Spleen (tissue), 11 donors: ENCODE data around the gene PTGDR2. TPM values are rescaled to one million over a fixed set of nuclear protein-coding genes. Genes with fewer than 3 reads are reported as not detected.

Source experiments
- DNase-seq: peaks from one replicate; pipeline ENCODE4 v3.0.0-alpha.2; 2020
- H3K27ac ChIP-seq, 8 donors: fragments of 200-600 bp; sonication (generic) in 7 of 8; 1 replicate in 4 of 8; 2 replicates in 4 of 8; pipeline versions ENCODE4 v1.5.0 to v1.8.0; 2016 to 2021; ENCODE audit warnings: inconsistent platforms in 4 of 8, mild to moderate bottlenecking in 4 of 8, moderate library complexity in 1 of 8
- H3K27me3 ChIP-seq, 7 donors: fragments of 200-600 bp; sonication (generic) in 6 of 7; replicated peaks in 1 of 7; 1 replicate in 4 of 7; 2 replicates in 3 of 7; pipeline versions ENCODE4 v1.5.0 to v1.8.0; 2016 to 2021; ENCODE audit warnings: inconsistent platforms in 3 of 7, mild to moderate bottlenecking in 1 of 7
- H3K36me3 ChIP-seq, 6 donors: fragments of 200-600 bp; sonication (generic) in 5 of 6; 1 replicate in 4 of 6; 2 replicates in 2 of 6; pipeline versions ENCODE4 v1.5.0 to v1.8.0; 2016 to 2021; ENCODE audit warnings: inconsistent platforms in 2 of 6
- H3K4me1 ChIP-seq, 6 donors: fragments of 200-600 bp; sonication (generic) in 5 of 6; 1 replicate in 3 of 6; 2 replicates in 3 of 6; pipeline versions ENCODE4 v1.5.0 to v1.8.0; 2016 to 2021; ENCODE audit warnings: inconsistent platforms in 3 of 6
- H3K4me3 ChIP-seq, 8 donors: fragments of 200-600 bp; sonication (generic) in 7 of 8; 1 replicate in 4 of 8; 2 replicates in 4 of 8; pipeline versions ENCODE4 v1.5.0 to v1.8.0; 2016 to 2021; ENCODE audit warnings: inconsistent platforms in 4 of 8, mild to moderate bottlenecking in 4 of 8, moderate library complexity in 2 of 8
- H3K9me3 ChIP-seq, 8 donors: fragments of 200-600 bp; sonication (generic) in 7 of 8; 1 replicate in 4 of 8; 2 replicates in 4 of 8; pipeline versions ENCODE4 v1.5.0 to v1.8.0; 2016 to 2021; ENCODE audit warnings: inconsistent platforms in 4 of 8
- POLR2A ChIP-seq, 3 donors: fragments of 450-650 bp; IDR thresholded peaks; one replicate each; pipeline ENCODE4 v1.5.1; 2017; ENCODE audit warnings: antibody characterized with exemption in 3 of 3, mild to moderate bottlenecking in 1 of 3
- POLR2AphosphoS5 ChIP-seq, 3 donors: sonication (generic); formaldehyde crosslinking; IDR thresholded peaks; one replicate each; pipeline ENCODE4 v1.5.1; 2017; ENCODE audit warnings: antibody characterized with exemption in 3 of 3
- WGBS, 5 donors: extraction: QIAGEN DNeasy Blood & Tissue Kit in 3 of 5; methylation state at CpG; one replicate each; pipeline versions ENCODE4 v1.1.5 to v1.1.7; 2013 to 2018; 5-methylcytosine and 5-hydroxymethylcytosine counted together
- intact Hi-C: fragments of 100-400 bp; cut with DNase I; formaldehyde crosslinking; loops from one replicate; pipeline ENCODE4 v1.15.0; 2023; ENCODE audit warnings: low total_unique reads
- polyA plus RNA-seq, 3 donors: library from polyadenylated mRNA; stranded (reverse); fragments of 200-250 nt; gene quantifications; one replicate each; pipeline ENCODE4 v1.2.1, GENCODE V29; 2013
- total RNA-seq, 7 donors: library from RNA; depleted of rRNA in 3 of 7; stranded (reverse); fragments of >200 nt in 3 of 7; fragmentation: NEBNext Ultra II Directional in 4 of 7; extraction: Animal tissue kit (Norgen Biotek cat#: 25700) in 4 of 7; gene quantifications; one replicate each; pipeline versions ENCODE4 v1.1.0 to v1.2.1, GENCODE V29; 2016 to 2021
- TF ChIP-seq, protein P1 (sequence below), 11 experiments: fragments of 200-600 bp in 7 of 11; fragments of 450-650 bp in 4 of 11; sonication (generic) in 4 of 11; IDR thresholded peaks in 8 of 11; conservative IDR thresholded peaks in 3 of 11; 1 replicate in 7 of 11; 2 replicates in 4 of 11; pipeline versions ENCODE4 v1.4.0 to v1.8.0; 2016 to 2021; ENCODE audit warnings: antibody characterized with exemption in 11 of 11, inconsistent platforms in 4 of 11, mild to moderate bottlenecking in 1 of 11
- donor health status: healthy with polysubstance abuse.
- donor health status: DM: no; HTN: no; CAD: no; lungs with moderate emphysema.
- donor health status: DM: no; HTN: no; CAD: no.
- donor health status: Bipolar disorder and iron deficiency.
- donor health status: healthy.
- donor health status: DM: no; HTN: no; CAD: no.
- donor health status: DM: yes; HTN: yes; CAD: no.

The PTGDR2 gene
- total and polyA plus RNA-seq, 10 donors: 0.10 to 1.1 (median 0.26) TPM; not detected in 1

DNA sequence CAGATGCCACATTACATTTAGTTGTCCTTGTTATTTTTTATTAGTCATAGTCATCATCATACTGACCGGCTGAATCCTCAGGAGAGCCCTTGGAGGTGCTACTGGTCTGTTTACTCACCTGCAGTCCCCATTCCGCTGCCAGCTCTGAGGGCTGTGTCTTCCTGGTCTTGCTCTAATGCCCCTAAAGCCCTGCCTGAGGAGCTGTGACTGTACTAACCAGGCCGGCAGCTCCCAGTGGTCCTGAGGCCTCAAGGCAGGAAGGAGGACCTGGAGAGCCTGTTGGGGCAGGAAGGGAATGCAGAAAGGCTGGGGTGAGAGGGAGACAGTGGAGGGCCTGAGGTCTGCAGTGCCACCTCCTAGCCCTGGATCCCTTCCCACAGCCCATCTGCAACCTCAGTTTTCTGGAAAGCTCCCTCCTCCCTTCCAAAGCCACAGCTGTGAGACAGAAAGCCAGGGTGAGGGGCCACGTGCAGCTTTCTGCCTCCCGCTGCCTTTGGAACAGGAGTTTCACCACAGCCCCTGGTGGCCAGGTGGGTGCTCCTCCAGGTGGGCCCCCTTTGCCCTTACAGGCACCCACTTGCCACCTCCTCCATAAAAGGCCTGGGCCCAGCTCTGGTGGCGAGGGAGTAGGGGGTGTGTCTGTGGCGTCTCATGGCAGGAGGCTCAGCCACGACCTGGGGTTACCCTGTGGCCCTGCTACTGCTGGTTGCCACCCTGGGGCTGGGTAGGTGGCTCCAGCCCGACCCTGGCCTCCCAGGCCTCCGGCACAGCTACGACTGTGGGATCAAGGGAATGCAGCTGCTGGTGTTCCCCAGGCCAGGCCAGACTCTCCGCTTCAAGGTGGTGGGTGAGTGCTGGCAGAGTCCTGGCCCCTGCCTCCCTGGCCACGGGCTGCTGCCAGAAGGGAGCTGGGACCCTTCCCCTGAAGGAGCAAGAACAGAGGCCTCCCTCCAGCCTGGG is 11.4 kb upstream of the PTGDR2 start, which contains the start of gene ZP1:
ZP1 (plus strand) TSS at position 632 of the 960 bp plus-strand sequence; CDS start at position 652, 20 bp downstream.
- Histone ChIP-seq H3K9me3 (no peaks in the 10 kb centered on the region), H3K27ac (no peak within 1 kb of the TSS), H3K4me3 (no peak within 1 kb of the TSS), H3K4me1 (peaks cover 0 to 20% (median 1%) of the 10 kb centered on the region in 6 donors), H3K27me3 (peaks cover 0 to 11% (median 0%) of the 10 kb centered on the region in 7 donors), H3K36me3 (no peaks in the 10 kb centered on the region)
- DNase-seq: peak; percentile 56
- TF ChIP-seq, protein P1, sequence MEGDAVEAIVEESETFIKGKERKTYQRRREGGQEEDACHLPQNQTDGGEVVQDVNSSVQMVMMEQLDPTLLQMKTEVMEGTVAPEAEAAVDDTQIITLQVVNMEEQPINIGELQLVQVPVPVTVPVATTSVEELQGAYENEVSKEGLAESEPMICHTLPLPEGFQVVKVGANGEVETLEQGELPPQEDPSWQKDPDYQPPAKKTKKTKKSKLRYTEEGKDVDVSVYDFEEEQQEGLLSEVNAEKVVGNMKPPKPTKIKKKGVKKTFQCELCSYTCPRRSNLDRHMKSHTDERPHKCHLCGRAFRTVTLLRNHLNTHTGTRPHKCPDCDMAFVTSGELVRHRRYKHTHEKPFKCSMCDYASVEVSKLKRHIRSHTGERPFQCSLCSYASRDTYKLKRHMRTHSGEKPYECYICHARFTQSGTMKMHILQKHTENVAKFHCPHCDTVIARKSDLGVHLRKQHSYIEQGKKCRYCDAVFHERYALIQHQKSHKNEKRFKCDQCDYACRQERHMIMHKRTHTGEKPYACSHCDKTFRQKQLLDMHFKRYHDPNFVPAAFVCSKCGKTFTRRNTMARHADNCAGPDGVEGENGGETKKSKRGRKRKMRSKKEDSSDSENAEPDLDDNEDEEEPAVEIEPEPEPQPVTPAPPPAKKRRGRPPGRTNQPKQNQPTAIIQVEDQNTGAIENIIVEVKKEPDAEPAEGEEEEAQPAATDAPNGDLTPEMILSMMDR (IDR thresholded peaks at IDR 0.05 in 8 of 11, conservative IDR thresholded peaks at IDR 0.05 in 3 of 11): no peak
- TF ChIP-seq POLR2A (IDR thresholded peaks at IDR 0.05): no peak
- no peak for TF ChIP-seq POLR2AphosphoS5 (IDR thresholded peaks at IDR 0.05)
- intact Hi-C loops: no loop called here
- 73 to 81% (median 77%) methylated on average over 8 to 13 of the region's 13 CpGs for WGBS, 5 donors

DNA sequence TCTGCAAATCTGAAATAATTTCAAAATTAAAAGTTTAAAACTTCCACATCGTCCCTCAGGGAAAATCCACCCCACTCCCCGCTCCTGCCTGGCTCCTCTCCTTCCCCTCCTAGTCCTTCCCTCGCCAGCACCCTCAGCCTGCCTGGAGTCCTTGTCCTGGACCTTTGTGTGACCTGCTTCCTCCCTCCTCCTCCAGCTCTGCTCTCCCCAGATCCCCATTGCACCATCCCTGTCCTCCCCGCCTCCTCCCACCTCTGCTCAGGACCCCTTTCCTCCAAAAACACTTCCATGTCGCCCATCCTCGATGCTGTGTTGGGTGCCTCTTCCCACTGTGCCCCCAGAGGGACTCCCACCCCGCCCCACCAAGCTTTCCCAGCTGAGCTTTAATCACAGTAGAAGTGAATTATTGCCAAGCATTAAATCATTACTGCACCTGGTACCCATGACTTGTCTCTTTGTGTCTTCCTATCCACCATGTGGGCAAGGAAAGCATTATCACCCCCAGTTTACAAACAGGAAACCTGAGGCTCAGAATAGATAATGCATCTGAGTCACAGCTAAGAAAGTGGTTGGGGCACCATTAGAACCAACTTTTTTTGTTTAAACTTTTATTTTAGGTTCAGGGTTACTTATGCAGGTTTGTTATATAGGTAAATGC is 9.2 kb upstream of the PTGDR2 start:
- Histone ChIP-seq H3K36me3 (no peaks in the 10 kb centered on the region), H3K9me3 (no peaks in the 10 kb centered on the region), H3K4me1 (no peaks in the 10 kb centered on the region), H3K27ac (no peak overlapping the region), H3K27me3 (peaks cover 0 to 11% (median 0%) of the 10 kb centered on the region in 7 donors), H3K4me3 (no peak overlapping the region)
- intact Hi-C loops: no loop called here
- WGBS, 5 donors: 70 to 78% (median 74%) methylated on average over 7 of the region's 7 CpGs
- peak; percentile 28 for DNase-seq
- no peak for TF ChIP-seq POLR2AphosphoS5 (IDR thresholded peaks at IDR 0.05)
- no peak for TF ChIP-seq POLR2A (IDR thresholded peaks at IDR 0.05)
- TF ChIP-seq, protein P1 (IDR thresholded peaks at IDR 0.05 in 8 of 11, conservative IDR thresholded peaks at IDR 0.05 in 3 of 11): no peak

DNA sequence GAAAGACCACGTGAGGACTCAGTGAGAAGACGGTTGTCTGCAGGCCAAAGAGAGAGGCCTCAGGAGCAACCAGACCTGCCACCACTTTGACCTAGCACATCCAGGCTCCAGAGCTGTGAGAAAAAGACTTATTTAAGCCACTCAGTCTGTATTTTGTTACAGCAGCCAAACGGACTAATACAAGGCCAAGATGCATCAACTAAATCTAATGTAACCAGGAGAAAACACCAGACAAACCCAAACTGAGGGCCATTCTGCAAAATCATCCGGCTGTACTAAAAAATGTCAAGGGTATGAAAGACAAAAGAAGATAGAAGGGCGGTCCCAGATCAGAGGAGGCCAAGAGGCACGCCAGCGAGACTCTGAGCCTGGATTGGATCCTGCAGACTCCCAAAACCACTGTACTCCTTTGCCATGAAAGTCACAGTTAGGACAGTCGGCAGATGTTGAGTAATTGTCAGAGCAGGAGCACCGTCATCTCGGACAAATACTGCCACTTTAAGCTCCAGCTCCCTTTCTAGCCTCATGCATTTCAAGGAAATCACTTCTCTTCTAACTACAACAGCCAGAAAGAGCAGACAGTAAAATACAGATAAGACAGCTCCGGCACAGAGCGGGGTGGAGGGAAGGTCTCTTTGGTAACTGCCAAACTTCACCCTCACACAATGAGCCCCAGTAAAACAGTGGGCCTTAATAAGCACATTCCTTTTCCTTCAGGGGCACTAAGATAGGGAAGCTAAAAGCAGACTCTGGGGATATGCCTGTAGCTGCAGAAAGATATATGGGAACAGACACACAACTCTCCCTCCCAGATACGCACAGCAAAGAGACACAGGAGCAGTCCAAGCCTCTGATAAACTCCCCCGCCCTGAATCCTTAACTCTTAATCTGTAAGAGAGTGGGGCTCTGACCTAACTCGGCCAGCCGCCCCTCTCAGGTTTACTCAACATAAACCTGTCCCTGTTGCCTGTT is 8.1 kb upstream of the PTGDR2 start:
- peaks cover 0 to 1% (median 0%) of the 10 kb centered on the region in 6 donors for H3K4me1 ChIP-seq
- no peak overlapping the region for H3K4me3 ChIP-seq
- no peaks in the 10 kb centered on the region for H3K36me3 ChIP-seq
- H3K9me3 ChIP-seq: no peaks in the 10 kb centered on the region
- peak; percentile 28 for DNase-seq
- 80 to 87% (median 82%) methylated on average over 16 of the region's 16 CpGs for WGBS, 5 donors
- intact Hi-C loops: no loop called here
- TF ChIP-seq POLR2AphosphoS5 (IDR thresholded peaks at IDR 0.05): no peak
- TF ChIP-seq, protein P1 (IDR thresholded peaks at IDR 0.05 in 8 of 11, conservative IDR thresholded peaks at IDR 0.05 in 3 of 11): no peak
- TF ChIP-seq POLR2A (IDR thresholded peaks at IDR 0.05): no peak
- H3K27me3 ChIP-seq: peaks cover 0 to 7% (median 0%) of the 10 kb centered on the region in 7 donors
- H3K27ac ChIP-seq: no peak overlapping the region
